HL-60/S4 treated with phorbol 12-myristate 13-acetate at 8.2 ng/mL for 4 days and 3 days (cell line): ENCODE results near the gene TULP4.
"Not testable (repeated sequence)": the region's sequence is repeated elsewhere in the genome, so short reads cannot be mapped to it uniquely, and the experiment has no call there.

ENCODE experiments used
- in situ Hi-C: fragments of 300-500 bp; cut with MboI; formaldehyde crosslinking; loops from 2 replicates; pipeline ENCODE4 v1.15.0; 2022; ENCODE audit warnings: low sequenced_read_pairs

The TULP4 gene

DNA sequence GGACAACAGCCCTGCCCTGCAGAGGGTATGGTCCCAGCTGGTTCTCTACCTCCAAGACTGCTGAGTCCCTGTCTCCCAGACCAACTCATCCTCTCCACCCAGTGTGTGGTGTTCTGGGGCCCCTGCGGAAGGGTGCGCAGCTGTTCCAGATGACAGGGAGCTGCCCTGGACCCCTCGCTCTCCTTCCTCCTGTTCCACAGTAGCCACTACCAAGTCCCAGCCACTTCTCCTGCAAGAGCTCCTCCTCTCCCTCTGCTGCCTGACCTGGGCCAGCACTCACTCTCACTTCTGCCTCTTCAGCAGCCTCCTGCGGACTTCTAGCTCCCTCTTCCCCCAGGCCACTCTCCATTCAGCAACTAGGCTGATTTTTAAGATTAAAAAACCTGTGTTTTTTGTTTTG is 207.5 kb downstream of the TULP4 start:
- in situ Hi-C loops = no loop called here

GRCh38 chr6:158520975-158521374 is 208.7 kb downstream of the TULP4 start:
- in situ Hi-C loops = not testable (repeated sequence)

DNA sequence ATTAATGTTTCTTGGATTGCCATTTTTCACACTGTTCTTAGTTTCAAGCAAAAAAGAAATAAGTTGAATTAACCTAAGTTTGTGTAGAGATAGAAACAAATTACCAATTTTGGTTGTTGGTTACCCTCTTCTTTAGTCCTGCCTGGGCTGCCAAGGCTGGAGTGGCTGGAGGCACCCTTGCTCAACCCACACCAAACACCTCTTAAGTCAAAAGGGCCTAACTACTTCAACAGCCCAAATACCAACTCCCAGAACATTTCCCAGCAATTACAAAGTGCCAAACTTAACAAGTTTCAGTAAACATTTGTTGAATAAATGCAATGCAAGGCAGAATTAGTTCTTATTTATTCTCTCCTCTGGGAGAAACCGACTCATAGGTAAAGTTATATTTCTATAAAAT is 209.5 kb downstream of the TULP4 start:
- in situ Hi-C loops = no loop called here

- in situ Hi-C loops = no loop called here
Measured at GRCh38 chr6:158522616-158523015, 210.4 kb downstream of the TULP4 start.

DNA sequence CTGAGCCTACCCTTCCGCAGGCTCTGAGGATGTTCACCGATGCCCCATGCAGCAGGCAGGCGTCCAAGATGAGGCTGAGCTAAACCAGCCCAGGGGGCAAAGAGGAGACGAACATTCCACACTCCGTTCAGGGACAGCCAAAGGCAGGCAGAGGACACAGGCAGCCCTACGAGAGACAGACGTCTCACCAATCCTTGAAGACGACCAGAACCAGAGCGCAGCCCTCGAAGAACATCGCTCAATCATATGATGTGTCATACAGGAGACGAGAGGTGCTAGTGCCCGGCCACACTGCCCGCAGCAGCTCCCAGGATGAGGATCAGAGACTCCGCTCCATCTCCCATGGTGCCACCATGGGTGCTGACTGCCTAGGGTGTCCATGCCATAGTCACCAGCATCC is 212.0 kb downstream of the TULP4 start:
- in situ Hi-C loops = no loop called here

- in situ Hi-C loops = not testable (repeated sequence)
Measured at GRCh38 chr6:158527858-158528257, 215.6 kb downstream of the TULP4 start.

DNA sequence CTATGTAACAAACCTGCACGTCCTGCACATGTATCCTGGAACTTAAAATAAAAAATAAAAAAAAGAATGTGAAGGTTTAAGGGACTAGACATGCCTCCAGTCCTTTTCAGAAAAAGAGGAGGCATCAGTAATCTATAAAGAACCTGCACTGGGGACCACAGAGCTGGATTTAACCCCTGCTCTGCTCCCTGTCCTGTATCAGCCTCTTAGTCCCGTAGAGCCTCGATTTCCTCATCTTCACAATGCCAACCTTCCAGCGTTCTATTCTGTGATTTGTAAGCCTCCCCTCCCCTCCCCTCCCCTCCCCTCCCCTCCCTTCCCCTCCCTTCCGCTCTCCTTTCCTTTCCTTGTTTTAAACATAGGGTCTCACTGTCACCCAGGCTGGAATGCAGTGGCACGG is 216.6 kb downstream of the TULP4 start:
- in situ Hi-C loops = no loop called here

GRCh38 chr6:158529629-158530028 is 217.4 kb downstream of the TULP4 start:
- in situ Hi-C loops = no loop called here

DNA sequence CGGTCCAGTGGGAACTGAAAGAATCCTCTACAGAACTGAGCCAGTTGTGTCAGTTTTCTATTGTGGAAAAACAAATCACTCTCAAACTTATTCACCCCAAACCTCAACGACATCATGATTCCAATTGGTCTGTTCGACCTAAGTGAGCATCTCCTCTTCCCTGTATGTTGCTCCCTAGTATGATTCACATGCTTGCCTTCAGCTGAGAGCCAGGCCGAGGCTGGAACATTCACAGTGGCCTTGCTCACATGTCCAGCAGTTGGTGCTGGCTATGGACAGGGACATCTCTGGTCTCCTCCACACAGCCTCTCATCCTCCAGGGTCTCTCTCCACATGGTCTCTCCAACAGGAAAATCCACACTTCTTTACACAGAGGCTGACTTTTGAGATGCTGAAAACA is 219.3 kb downstream of the TULP4 start:
- in situ Hi-C loops = no loop called here

DNA sequence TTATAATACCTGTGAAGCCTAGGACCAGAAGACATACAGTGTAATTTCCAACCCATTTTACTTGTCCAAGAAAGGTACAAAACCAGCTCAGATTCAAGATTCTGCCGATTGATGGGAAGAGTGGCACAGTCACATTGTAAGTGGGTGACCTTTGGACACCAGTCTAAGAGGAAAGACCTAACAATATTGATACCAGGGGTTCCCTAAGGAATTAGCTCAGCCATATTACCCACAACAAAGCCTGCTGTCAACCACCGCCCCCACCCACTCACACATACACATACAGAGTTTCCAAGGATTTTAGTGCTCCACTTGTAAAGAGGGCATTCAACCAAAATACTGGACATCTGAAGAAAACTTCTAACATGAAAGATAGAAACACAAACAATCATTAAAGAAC is 219.7 kb downstream of the TULP4 start:
- in situ Hi-C loops = no loop called here

DNA sequence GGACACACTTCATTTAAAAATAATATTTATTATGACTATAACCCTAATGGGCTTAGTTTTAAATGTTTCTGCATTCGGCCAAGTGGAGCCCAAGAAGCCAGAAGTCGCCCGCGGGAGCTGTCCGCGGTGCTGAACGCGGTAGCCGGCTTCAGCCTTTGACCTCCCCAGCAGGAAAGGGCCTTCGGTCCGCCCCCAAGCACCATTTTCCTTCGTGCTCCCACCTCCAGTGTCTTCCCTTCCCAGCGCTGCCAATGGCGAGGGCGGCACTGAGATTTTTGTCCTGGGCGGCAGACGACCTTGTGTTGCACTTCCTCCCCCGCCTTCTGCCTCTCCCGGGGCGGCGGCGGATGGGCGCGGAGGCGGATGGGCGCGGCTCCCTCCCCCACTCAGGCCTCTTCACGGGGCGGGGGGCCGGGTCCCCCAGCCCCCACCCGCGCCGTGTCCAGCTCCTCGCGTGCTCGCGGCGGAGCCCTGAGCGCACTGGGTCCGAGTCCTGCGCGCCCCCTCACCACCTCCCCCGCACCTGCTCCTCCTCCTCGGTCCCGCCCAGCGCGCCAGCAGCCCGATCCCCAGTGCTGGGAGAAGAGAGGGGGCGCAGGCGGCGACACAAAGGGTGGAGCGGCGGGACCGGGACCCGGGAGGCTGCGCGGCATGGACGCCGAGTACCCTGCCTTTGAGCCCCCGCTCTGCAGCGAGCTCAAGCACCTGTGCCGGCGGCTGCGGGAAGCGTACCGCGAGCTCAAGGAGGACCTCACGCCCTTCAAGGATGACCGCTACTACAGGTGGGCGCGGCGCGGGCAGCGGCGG is 224.0 kb downstream of the TULP4 start:
- in situ Hi-C loops = no loop called here

DNA sequence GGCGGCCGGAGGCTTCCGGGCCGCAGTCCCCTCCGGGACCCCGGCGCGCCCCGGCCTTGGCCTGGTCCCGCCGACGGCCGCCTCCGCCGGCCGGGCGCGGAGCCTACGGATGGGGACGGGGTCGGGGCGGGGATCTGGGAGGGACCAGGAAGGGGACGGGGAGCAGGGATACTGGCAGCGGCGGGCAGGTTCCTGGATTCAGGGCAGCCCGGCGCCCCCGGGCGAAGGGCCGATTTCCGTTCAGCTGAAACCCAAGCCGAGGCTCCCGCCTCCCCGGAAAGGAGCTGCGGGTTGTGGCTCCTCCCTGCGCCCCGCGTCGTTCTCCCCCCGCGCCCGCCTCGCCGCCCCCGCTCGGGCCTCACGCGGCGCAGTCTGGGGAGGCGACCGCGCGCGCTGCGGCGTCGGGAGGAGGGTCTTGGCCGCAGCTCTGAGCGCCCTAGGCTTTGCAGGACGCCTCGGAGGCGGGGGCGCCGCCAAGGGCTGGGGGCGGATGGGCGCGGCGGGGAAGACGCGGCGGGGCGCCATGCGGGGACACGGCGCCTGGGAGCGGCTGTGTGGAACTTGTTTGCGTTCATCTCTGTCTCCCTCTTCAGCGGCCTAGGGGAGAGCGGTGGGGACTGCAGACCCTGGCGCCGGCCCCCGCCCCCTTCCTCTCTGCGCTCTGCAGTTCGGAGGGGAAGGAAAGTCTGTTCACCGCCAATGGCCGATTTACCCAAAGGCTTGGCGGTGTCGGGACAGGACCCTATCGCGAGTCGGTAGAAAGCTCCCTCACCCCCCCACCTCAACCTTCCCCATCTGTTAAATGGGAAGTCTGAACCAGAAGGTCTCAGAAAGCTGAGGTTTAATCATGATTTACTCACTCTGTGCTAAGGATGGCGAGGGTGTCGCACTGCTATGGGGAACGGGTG is 224.9 kb downstream of the TULP4 start:
- in situ Hi-C loops = no loop called here

GRCh38 chr6:158538741-158539140 is 226.5 kb downstream of the TULP4 start:
- in situ Hi-C loops = no loop called here

GRCh38 chr6:158539413-158539812 is 227.1 kb downstream of the TULP4 start:
- in situ Hi-C loops = no loop called here

DNA sequence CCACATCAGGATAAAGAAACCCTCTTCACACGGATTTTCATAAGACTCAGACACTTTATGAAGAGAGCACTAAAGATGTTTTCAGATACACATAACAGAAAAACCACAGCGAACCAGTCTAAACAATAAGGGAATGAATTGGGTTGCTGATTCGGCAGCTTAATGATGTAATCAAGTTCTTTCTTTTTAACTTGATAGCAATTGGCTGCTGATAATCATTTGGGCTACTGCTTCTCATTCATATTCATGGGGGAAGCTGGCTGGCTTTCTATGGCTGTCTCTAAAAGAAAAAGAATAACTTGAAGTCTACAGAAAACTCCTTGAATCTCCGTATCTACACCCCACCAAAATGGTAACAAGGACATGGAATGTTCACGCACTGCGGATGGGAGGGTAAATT is 227.6 kb downstream of the TULP4 start:
- in situ Hi-C loops = no loop called here

DNA sequence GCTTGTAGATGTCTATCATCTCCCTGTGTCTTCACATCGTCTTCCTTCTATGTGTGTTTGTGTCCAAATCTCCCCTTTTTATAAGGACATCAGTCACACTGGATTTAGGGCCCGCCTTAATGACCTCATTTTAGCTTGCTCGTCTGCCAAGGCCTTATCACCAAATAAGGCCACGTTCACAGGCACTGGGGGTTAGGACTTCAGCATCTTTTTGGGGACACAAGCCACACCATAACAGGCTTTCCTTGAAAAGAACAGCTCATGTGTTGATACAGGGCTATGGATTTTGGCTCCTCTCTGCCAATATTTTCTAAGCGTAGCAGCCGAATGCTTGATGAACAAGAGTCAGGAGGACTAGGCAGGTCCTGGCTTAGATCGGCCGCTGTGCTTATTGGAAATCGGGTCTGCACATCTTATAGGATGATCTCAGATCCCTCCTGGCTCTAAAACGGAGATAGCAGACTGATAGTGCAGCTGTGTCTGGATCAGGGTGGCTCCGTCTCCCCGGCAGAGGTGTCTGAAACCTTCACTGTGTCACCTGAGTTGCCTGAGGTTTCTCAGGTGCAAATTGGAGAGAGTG is 231.4 kb downstream of the TULP4 start:
- in situ Hi-C loops = no loop called here

- in situ Hi-C loops = no loop called here
Measured at GRCh38 chr6:158544428-158544827, 232.2 kb downstream of the TULP4 start.

DNA sequence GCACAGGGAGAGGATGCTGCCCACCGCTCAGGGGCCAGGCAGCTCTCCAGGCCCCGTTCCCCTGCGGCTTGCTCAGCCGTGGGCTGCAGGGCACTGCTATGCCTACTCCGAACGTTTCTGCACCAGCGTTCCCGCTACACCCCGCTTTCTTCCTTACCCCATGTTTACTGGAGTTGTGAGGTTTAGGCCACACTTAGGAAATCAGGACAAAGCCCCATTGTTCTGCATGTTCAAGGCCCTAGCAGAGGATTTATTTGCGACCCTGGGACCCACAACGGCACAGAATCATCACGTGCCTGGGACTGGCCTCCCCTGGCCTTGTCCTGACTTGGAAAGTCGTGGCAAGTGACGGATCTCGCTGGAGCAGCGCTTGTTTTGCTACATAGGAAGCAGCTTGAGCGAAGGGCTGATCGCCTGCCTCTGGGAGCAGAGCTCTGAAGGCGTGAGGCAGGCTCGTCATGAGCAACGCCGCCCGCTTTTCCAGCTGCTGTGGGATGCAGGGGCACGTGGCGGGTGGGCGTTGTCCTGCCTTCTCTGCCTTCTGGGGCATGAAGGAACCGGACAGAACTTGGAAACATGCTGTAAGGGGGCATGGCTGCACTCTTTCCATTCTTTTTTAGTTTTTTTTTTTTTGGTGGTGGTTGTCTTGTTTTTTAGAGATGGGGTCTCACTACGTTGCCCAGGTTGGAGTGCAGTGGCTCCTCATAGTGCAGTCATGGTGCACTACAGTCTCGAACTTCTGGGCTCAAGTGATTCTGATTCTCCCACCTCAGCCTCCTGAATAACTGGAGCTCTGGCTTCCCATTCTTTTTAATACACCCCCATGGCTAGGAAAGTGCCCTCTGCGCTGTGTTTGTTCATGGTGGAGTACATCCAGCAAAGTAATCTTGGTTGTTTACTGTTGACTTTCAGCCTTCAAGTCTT is 233.0 kb downstream of the TULP4 start:
- in situ Hi-C loops = no loop called here

DNA sequence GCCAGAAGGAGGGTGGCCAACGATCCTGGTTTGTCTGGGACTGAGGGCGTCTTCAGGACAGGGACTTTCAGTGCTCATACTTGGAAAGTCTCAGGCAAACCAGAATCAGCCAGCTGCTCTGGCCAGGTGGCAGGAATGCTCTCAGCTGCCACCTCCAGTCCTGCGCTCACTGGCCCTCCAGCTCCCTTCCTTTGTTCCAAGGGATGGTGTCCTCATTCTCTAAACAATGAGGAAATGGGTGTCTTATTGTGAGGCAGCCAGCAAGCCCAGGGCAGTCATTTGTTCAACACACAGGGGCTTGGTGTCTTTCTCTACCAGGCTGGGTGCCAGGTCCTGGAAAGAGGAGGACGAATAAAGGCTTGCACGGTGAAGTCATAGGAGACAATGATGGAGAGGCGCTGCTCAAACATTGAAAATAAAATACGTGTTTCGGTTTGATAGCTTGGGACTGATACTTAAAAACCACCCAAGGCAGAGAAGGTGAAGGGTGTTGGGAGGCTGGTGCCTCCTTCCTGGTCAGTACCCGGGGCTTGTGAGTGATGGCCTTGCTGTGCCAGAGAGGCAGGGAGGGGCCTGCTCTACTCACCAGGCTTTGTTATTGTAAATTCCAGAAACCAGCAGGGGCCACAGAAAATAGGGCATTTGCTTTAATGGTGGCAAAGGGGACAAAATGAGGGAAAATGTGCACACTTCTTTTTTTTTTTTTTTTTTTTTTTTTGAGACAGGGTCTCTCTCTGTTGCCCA is 236.3 kb downstream of the TULP4 start:
- in situ Hi-C loops = no loop called here
